WERI-Rb-1 (cell line): ENCODE results near the gene FAM234B.

Source experiments
- DNase-seq: peaks from one replicate; pipeline ENCODE4 v3.0.0-alpha.2; 2020
- H3K27ac ChIP-seq: fragments of 250-450 bp; sonication (Bioruptor Pico); 2 replicates; pipeline ENCODE4 v1.5.1; 2020; ENCODE audit warnings: mild to moderate bottlenecking, moderate library complexity
- H3K27me3 ChIP-seq: fragments of 250-450 bp; sonication (Bioruptor Pico); 2 replicates; pipeline ENCODE4 v1.5.1; 2021; ENCODE audit warnings: mild to moderate bottlenecking, low read depth, moderate library complexity; ENCODE audit not compliant: insufficient read depth, severe bottlenecking
- H3K36me3 ChIP-seq: fragments of 250-450 bp; sonication (Bioruptor Pico); 2 replicates; pipeline ENCODE4 v1.5.1; 2020; ENCODE audit warnings: mild to moderate bottlenecking, moderate library complexity
- H3K4me3 ChIP-seq: 2 replicates; pipeline ENCODE4 v1.5.1; 2011; ENCODE audit warnings: low read depth, mild to moderate bottlenecking, control low read depth, low read length
- H3K9me3 ChIP-seq: fragments of 250-450 bp; sonication (Bioruptor Pico); 2 replicates; pipeline ENCODE4 v1.5.1; 2021; ENCODE audit warnings: mild to moderate bottlenecking, moderate library complexity; ENCODE audit not compliant: severe bottlenecking
- CTCF ChIP-seq: IDR thresholded peaks from 2 replicates; pipeline ENCODE4 v1.5.1; 2011; ENCODE audit warnings: low read depth, mild to moderate bottlenecking, control low read depth, inconsistent platforms, low read length

The FAM234B gene

GRCh38 chr12:12999271-12999958 lies 44.8 kb upstream of the FAM234B start:
- no peak for DNase-seq
- Histone ChIP-seq H3K27ac (peak overlapping the region; percentile 78), H3K9me3 (peaks cover 3% of the 10 kb centered on the region), H3K4me3 (peak overlapping the region; percentile 74), H3K36me3 (no peaks in the 10 kb centered on the region), H3K27me3 (no peaks in the 10 kb centered on the region)
- TF ChIP-seq CTCF, result no peak

- Histone ChIP-seq H3K9me3 (peaks cover 3% of the 10 kb centered on the region), H3K27ac (peak within 1 kb of the TSS; percentile 83), H3K27me3 (no peaks in the 10 kb centered on the region), H3K4me3 (peak within 1 kb of the TSS; percentile 75), H3K36me3 (no peaks in the 10 kb centered on the region)
- DNase-seq, result peak; percentile 87
- TF ChIP-seq CTCF, result no peak
Measured at GRCh38 chr12:12999959-13000615, 44.1 kb upstream of the FAM234B start, which contains the start of gene HEBP1. HEBP1 (minus strand) TSS chr12:13000265; CDS start chr12:13000114, 151 bp downstream.

GRCh38 chr12:13000616-13000924 lies 43.6 kb upstream of the FAM234B start:
- H3K4me3 ChIP-seq, result peak overlapping the region; percentile 75
- H3K9me3 ChIP-seq, result peaks cover 3% of the 10 kb centered on the region
- H3K27me3 ChIP-seq, result no peaks in the 10 kb centered on the region
- no peak for TF ChIP-seq CTCF
- no peaks in the 10 kb centered on the region for H3K36me3 ChIP-seq
- DNase-seq, result no peak
- peak overlapping the region; percentile 83 for H3K27ac ChIP-seq

- Histone ChIP-seq H3K4me3 (peak overlapping the region; percentile 75), H3K27me3 (no peaks in the 10 kb centered on the region), H3K27ac (peak overlapping the region; percentile 83), H3K9me3 (peaks cover 3% of the 10 kb centered on the region), H3K36me3 (no peaks in the 10 kb centered on the region)
- TF ChIP-seq CTCF, result peak; percentile 51; the same call in 1 of the 2 replicates
- DNase-seq, result peak; percentile 75
Measured at GRCh38 chr12:13000925-13001774, 43.0 kb upstream of the FAM234B start.

- Histone ChIP-seq H3K27me3 (no peaks in the 10 kb centered on the region), H3K27ac (peak overlapping the region; percentile 83), H3K9me3 (peaks cover 3% of the 10 kb centered on the region), H3K4me3 (peak overlapping the region; percentile 75), H3K36me3 (no peaks in the 10 kb centered on the region)
- no peak for DNase-seq
- no peak for TF ChIP-seq CTCF
Measured at GRCh38 chr12:13001775-13002040, 42.5 kb upstream of the FAM234B start.
